IPS-NIHi7 (cell line): ENCODE results near the gene HAND2.
A peak's percentile ranks its signal among the peaks of the same experiment; 100 is the strongest.

Experiments used
- DNase-seq: peaks from one replicate; pipeline ENCODE4 v3.0.0; 2012; ENCODE audit warnings: mixed read lengths; ENCODE audit errors: extremely low spot score

The HAND2 gene

DNA sequence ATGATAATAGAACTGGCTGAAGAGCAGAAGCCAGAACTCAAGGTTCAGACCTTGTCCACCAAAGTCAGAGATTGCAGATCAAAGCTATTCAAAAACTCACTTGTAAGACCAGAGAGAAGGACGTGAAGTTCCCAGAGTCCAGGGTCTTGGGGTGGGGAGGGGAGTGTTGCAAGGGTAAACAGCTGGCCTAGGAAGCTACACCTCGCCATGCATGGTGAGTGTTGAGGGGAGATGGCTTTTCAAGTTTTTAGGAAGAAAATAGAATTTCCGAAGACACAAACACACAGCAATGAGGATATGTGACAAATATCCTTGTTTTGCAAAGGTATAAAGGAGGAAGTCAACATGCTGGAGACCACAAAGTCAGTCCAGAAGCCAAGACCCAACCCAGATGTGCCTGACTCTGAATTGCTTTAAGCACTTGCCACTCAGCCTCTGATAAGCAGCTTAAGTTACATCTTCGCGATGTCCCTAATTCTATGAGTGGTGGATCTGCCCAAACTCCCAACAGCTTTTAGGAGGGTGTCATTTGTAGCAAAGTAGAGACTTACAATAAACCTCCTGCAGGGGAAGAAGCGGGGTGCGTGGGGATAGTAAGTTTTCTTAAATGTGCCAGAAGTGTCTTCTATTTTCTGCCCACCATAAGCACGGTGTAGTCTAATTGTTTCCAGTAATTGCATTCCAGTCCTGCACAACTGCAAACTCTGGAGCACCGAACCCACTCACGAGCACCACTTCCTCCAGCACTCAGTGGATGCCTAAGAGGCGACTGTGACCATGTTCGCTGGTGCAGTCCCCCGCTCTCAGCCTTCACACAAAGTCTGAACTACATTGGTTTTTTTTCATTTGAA, 26.5 kb downstream of the HAND2 start:
- no peak for DNase-seq

- DNase-seq = no peak
These were observed 27.7 kb downstream of the HAND2 start for GRCh38 chr4:173502282-173502681.

- DNase-seq = no peak
These were observed 28.4 kb downstream of the HAND2 start for GRCh38 chr4:173501592-173502150.

DNA sequence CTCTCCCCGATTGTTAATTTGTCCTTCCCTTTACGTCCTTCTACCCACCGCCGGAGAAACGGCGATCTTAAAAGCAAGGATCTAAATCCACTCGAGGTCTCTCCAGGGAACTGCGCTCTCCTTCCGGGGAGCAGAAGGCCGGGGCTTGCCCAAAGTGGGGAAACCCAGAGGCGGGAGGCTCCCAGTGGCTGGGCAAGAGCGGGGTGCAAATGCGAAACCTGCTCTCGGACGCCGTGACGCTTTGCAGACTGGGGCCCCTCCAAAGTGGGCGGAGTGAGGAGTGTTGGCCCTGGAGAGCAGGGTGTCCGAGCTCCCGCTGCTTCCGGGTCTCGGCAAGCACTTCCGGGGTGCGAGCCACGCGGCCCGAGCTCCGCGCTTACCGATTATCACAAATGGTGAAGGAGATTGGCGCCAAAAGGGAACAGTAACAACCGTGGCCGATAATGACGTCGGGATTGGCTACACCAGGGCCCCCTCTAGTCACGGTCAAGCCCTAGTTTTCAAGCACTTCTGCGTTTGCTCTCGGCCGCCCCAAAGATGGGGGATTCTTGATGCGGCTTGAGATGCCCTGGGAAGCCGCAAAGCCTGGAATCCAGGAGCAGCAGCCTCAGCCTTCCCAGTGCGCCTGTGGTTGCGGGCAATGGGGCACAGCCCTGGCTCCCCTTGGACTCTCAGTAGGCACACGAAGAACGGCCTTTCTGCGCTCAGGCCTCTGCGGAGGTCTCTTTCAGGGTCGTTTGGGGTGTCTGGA, 29.0 kb downstream of the HAND2 start:
- DNase-seq = no peak

DNA sequence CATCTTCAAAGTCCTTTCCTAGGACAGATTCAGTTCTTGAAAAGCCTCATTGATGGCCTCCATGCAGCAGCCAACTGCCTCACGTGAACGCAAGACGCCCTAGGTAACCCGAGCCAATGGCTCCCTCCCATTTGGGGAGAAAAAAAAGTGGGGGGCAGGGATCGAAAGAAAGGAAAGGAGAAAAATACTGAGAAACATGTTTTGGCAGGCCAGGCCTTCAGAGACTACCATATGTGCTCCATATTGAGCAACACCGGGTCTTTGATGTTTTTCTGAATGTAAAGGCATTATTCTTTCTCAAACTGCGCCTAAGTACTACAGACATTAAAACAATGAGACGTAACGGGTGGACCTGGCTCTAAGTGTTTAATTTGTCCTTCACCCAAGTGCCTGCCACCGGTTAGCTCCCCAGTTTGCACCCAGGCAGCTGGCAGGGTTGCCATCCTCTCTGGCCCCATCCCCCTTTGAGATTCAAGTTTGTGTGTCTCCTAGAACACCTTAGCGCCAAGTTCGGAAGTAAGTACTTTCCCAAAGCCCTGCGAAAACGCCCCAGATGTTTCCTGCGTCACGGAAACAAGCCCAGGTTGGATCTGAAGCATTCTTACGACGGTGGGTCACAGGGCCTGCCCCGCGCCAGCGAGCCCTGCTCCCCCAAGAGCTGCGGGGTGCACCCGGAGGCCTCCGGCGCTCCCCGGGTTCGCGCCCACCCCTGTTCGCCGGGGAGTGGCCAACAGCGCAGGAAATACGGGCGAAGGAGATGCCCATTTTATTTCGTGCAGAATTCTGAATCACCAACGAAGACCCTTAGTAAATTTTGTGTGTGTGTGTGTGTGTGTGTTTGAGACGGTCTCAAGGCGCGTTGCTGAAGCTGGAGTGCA, 30.1 kb downstream of the HAND2 start:
- no peak for DNase-seq

GRCh38 chr4:173498771-173499170, 31.3 kb downstream of the HAND2 start:
- DNase-seq = no peak

DNA sequence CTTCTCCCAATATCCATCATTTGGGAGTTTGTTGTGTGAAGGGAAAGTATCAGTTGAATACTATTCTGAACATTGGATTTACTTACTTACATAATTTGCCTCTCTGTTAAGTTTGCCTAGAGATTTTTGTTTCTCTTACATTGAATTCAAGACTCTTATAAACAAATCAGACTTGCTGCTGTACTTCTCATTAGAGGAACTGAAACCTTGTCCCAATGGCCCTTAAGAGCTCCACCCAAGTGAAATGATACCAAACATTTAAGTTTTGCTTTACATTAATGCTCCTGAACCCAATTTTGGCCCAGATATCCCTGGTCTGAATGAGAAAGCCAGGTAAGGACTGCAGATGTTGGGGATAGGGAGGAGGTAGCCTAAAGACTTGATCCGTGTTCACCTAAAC, 32.0 kb downstream of the HAND2 start:
- no peak for DNase-seq

- DNase-seq = peak; percentile 76
These were observed 35.7 kb downstream of the HAND2 start for GRCh38 chr4:173494013-173494970.

DNA sequence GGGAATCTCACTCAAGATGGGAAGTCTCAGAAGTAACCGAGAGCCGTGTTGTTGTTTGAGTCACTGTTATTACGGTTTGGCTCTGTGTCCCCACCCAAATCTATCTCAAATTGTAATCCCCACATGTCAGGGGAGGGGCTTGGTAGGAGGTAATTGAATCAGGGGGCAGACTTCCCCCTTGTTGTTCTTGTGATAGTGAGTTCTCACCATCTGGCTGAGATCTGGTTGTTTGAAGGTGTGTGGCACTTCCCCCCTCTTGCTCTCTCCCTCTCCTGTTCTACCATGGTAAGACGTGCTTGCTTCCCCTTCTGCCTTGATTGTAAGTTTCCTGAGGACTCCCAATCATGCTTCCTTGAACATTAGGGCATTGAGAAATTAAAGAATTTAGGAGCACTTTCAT, 37.0 kb downstream of the HAND2 start:
- DNase-seq = no peak

DNA sequence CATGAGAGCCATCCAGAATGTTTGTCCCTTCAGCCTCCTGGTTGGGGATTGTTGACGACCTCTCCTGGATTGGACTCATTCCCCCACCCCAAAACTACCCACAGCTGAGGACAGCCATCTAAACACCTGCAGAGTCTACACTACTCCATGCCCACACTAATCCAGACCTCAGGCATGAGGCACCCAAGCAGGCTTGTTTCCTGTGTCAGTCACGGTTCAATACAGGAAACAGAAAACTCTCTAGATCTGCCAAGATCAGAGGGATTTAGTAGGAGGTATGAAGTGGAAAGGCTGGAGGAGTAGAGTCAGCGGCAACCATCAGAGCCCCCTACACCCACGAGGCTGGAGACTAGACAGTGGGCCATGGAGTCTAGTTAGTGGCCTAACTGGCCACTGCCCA, 37.7 kb downstream of the HAND2 start:
- no peak for DNase-seq

DNA sequence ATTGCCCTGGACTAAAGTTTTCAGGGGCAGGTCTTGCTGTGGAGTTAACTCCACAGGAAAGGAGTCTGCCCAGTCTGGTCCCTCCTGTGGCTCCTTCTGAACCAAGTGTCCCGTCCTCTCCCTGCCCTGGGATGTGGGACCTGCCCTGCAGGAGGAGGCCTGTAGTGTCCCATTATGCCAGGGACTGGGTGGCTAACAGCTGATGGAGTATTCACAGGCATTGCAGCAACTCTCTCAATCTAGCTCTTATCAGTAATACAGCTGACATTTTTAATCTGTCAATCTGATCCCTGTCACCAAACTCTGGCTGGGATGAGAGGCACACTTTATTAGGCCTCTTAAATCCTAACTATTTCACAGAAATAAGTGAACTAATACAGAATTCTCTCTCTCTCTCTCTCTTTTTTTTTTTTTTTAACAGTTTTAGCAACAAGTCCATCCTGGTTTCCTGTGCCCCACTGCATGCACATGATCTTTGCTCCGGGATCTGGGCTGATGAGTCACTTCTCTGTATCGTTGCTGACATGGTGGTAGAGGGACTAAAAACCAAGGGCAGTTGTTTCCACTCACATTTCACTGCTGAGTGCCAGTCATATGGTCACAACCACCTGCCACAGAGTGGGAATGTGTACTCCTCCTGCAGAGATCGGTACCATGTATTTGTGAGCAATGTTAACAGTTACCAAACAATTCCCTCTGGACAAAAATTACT, 39.1 kb downstream of the HAND2 start:
- DNase-seq = no peak

GRCh38 chr4:173490256-173490655, 39.8 kb downstream of the HAND2 start:
- no peak for DNase-seq

GRCh38 chr4:173489514-173489913, 40.5 kb downstream of the HAND2 start:
- DNase-seq = no peak

GRCh38 chr4:173488656-173489055, 41.4 kb downstream of the HAND2 start:
- no peak for DNase-seq

DNA sequence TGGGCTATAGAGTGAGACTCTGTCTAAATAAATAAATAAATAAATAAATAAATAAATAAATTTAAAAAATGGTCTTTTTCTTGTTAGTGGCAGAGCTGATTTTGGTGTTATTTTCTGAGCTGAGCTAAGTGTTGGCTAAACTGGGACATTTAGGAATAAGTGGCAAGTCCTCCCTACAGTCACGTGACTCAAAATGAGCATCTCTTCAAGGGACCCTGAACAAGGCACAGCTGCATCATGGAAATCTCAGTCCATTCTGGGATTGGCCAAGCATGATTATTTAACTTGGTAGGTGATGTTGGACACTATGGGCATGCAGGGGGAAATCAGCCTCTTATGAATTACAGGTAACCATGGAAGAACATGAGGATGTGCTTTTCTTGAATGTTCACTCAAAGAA, 42.0 kb downstream of the HAND2 start:
- no peak for DNase-seq

GRCh38 chr4:173486714-173487392, 43.2 kb downstream of the HAND2 start:
- DNase-seq = no peak

- no peak for DNase-seq
These were observed 44.9 kb downstream of the HAND2 start for GRCh38 chr4:173485164-173485563.

DNA sequence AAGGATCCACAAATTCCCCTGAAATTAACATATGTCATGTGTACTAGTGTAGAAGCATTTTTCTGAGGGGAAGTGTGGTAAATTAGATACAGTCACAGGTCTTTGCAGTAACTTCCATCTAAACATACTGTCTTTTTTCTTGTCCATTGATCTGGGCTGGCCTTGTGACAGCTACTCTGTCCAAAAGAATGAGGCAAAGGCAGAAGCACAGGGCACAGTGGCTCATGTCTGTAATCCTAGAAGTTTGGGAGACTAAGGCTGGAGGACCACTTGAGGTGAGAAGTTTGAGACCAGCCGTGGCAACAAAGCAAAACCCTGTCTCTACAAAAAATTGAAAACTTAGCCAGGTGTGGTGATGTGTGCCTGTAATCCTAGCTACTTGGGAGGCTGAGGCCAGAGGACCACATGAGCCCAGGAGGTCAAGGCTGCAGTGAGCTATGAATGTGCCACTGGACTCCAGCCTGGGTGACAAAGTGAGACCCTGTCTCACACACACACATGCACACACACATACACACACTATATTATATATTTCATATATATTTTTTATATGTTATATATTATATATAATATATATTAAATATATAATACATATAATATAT, 47.6 kb downstream of the HAND2 start:
- no peak for DNase-seq

DNA sequence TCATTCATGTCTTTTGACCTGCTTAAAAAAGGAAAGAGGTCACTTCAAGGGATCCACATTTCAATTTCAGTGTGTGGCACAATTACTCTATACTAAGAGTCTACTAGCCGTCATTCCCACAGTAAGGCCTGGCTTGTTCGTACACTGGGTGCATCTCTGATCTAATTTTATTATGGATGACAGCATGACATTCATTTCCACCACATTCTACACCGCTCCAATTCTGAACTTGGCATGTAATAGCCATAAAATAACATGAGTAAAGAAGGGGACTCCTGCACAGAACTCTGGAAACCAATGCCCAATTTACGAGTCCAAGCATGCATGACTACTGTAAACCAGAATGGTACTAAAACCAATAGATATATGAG, 51.1 kb downstream of the HAND2 start:
- DNase-seq = no peak
